Gastrocnemius medialis (tissue), 4 donors: ENCODE measurements around the gene APLNR.

ENCODE experiments used
- POLR2A ChIP-seq, 2 donors: fragments of 450-650 bp; IDR thresholded peaks; one replicate each; pipeline ENCODE4 v1.6.1; 2017; ENCODE audit warnings: antibody characterized with exemption in 2 of 2, mild to moderate bottlenecking in 2 of 2, moderate library complexity in 2 of 2
- TF ChIP-seq, protein P1 (sequence below), 5 experiments: fragments of 450-650 bp in 3 of 5; fragments of 200-600 bp in 2 of 5; sonication (generic) in 2 of 5; IDR thresholded peaks in 4 of 5; conservative IDR thresholded peaks in 1 of 5; 1 replicate in 4 of 5; 2 replicates in 1 of 5; pipeline ENCODE4 v1.5.1; 2016 to 2019; ENCODE audit warnings: antibody characterized with exemption in 5 of 5, mild to moderate bottlenecking in 3 of 5, moderate library complexity in 3 of 5

DNA sequence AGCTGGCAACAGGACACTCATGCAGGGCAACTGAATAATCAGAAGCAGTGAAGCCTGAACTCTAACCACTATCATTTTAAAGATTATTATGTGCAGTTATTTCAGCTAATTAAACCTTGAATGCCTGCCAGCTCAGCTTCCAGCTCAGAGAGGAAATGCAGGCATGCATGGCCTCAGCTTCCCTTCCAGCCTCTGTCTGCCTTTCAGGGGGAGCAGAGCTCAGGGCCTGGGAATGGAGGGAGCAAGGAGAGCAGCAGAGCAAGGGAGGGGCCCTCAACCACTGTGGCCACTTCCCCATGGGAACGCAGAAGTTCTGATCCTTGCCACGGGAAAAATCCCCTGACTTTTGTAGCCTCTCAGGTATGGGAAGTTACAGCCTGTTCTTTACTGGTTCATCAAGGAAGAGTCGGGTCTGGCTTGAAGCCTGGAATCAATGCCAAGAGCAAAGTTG, 32.5 kb upstream of the APLNR start:
- TF ChIP-seq, protein P1, sequence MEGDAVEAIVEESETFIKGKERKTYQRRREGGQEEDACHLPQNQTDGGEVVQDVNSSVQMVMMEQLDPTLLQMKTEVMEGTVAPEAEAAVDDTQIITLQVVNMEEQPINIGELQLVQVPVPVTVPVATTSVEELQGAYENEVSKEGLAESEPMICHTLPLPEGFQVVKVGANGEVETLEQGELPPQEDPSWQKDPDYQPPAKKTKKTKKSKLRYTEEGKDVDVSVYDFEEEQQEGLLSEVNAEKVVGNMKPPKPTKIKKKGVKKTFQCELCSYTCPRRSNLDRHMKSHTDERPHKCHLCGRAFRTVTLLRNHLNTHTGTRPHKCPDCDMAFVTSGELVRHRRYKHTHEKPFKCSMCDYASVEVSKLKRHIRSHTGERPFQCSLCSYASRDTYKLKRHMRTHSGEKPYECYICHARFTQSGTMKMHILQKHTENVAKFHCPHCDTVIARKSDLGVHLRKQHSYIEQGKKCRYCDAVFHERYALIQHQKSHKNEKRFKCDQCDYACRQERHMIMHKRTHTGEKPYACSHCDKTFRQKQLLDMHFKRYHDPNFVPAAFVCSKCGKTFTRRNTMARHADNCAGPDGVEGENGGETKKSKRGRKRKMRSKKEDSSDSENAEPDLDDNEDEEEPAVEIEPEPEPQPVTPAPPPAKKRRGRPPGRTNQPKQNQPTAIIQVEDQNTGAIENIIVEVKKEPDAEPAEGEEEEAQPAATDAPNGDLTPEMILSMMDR (IDR thresholded peaks at IDR 0.05 in 4 of 5, conservative IDR thresholded peaks at IDR 0.05 in 1 of 5) = no peak
- TF ChIP-seq POLR2A (IDR thresholded peaks at IDR 0.05) = no peak
